DMS114 treated with DMSO at 0.1 percent for 48 hours (cell line): ENCODE results near the gene C1QA.
"Not testable (repeated sequence)": the region's sequence is repeated elsewhere in the genome, so short reads cannot be mapped to it uniquely, and the experiment has no call there.

Source experiments
- DNase-seq: peaks from one replicate; lab custom pipeline; 2025; ENCODE audit not compliant: unreplicated experiment; lab: John Stamatoyannopoulos, UW

C1QA gene

GRCh38 chr1:22639286-22639685, 2.9 kb downstream of the C1QA start:
- DNase-seq, result no peak

GRCh38 chr1:22641247-22641646, 4.8 kb downstream of the C1QA start:
- DNase-seq, result no peak

- peak; percentile 34 for DNase-seq
Measured at GRCh38 chr1:22641906-22642636, 5.6 kb downstream of the C1QA start.

GRCh38 chr1:22643381-22643780, 7.0 kb downstream of the C1QA start, which contains the start of gene C1QC:
Gene C1QC (plus strand): TSS chr1:22643633. CDS start chr1:22644024, 391 bp downstream.
- DNase-seq, result no peak

- no peak for DNase-seq
Measured at GRCh38 chr1:22643928-22644327, 7.5 kb downstream of the C1QA start.

- no peak for DNase-seq
Measured at GRCh38 chr1:22645931-22646330, 9.5 kb downstream of the C1QA start.

GRCh38 chr1:22646384-22646783, 10.0 kb downstream of the C1QA start:
- no peak for DNase-seq

- DNase-seq, result no peak
Measured at GRCh38 chr1:22650089-22650693, 13.8 kb downstream of the C1QA start.

GRCh38 chr1:22651941-22652856, 15.8 kb downstream of the C1QA start:
- DNase-seq, result no peak

- no peak for DNase-seq
Measured at GRCh38 chr1:22652881-22653316, 16.5 kb downstream of the C1QA start, which contains the start of gene C1QB. Gene C1QB (plus strand): TSS chr1:22653236. CDS start chr1:22659463, 6,227 bp downstream.

GRCh38 chr1:22654692-22655091, 18.3 kb downstream of the C1QA start:
- no peak for DNase-seq

- no peak for DNase-seq
Measured at GRCh38 chr1:22658385-22659163, 22.1 kb downstream of the C1QA start.

GRCh38 chr1:22660716-22661241, 24.4 kb downstream of the C1QA start:
- DNase-seq, result no peak

- no peak for DNase-seq
Measured at GRCh38 chr1:22661880-22662279, 25.5 kb downstream of the C1QA start.

- DNase-seq, result no peak
Measured at GRCh38 chr1:22662318-22662717, 25.9 kb downstream of the C1QA start.

- DNase-seq, result no peak
Measured at GRCh38 chr1:22662986-22663408, 26.6 kb downstream of the C1QA start.

- DNase-seq, result peak; percentile 20
Measured at GRCh38 chr1:22665752-22666151, 29.3 kb downstream of the C1QA start.

- DNase-seq, result no peak
Measured at GRCh38 chr1:22666412-22666811, 30.0 kb downstream of the C1QA start.

- DNase-seq, result not testable (repeated sequence)
Measured at GRCh38 chr1:22668840-22669239, 32.4 kb downstream of the C1QA start.

GRCh38 chr1:22670352-22670975, 34.0 kb downstream of the C1QA start:
- no peak for DNase-seq
